Activated effector memory CD4-positive, alpha-beta T cell treated with Interleukin-2 at 50 U/mL for 16 hours (primary cell): ENCODE data around the gene CTU2.

Experiments used
- DNase-seq: peaks from one replicate; pipeline ENCODE4 v3.0.0-alpha.2; 2020

CTU2 gene

GRCh38 chr16:88715312-88716190 lies 9.2 kb downstream of the CTU2 start:
- no peak for DNase-seq

GRCh38 chr16:88716201-88716600 lies 9.9 kb downstream of the CTU2 start:
- no peak for DNase-seq

- DNase-seq: no peak
These were observed 10.3 kb downstream of the CTU2 start for GRCh38 chr16:88716601-88717001.

- no peak for DNase-seq
These were observed 11.9 kb downstream of the CTU2 start for GRCh38 chr16:88718178-88718577.

- no peak for DNase-seq
These were observed 13.1 kb downstream of the CTU2 start for GRCh38 chr16:88719267-88719932.

GRCh38 chr16:88719933-88720296 lies 13.6 kb downstream of the CTU2 start:
- DNase-seq: no peak

- no peak for DNase-seq
These were observed 14.2 kb downstream of the CTU2 start for GRCh38 chr16:88720396-88720970.

GRCh38 chr16:88721236-88721635 lies 14.9 kb downstream of the CTU2 start:
- no peak for DNase-seq

- DNase-seq: no peak
These were observed 15.8 kb downstream of the CTU2 start for GRCh38 chr16:88721815-88722755.

GRCh38 chr16:88722784-88723506 lies 16.6 kb downstream of the CTU2 start:
- no peak for DNase-seq

- no peak for DNase-seq
These were observed 17.2 kb downstream of the CTU2 start for GRCh38 chr16:88723507-88723887.

- DNase-seq: no peak
These were observed 17.6 kb downstream of the CTU2 start for GRCh38 chr16:88723911-88724310.

- DNase-seq: no peak
These were observed 18.7 kb downstream of the CTU2 start for GRCh38 chr16:88724855-88725555.

GRCh38 chr16:88725609-88726407 lies 19.5 kb downstream of the CTU2 start:
- DNase-seq: no peak

GRCh38 chr16:88726408-88726749 lies 20.1 kb downstream of the CTU2 start:
- no peak for DNase-seq

GRCh38 chr16:88726981-88727380 lies 20.7 kb downstream of the CTU2 start:
- DNase-seq: no peak

GRCh38 chr16:88727871-88728270 lies 21.6 kb downstream of the CTU2 start:
- DNase-seq: no peak

GRCh38 chr16:88730632-88731607 lies 24.6 kb downstream of the CTU2 start:
- DNase-seq: no peak

GRCh38 chr16:88731699-88732098 lies 25.4 kb downstream of the CTU2 start:
- DNase-seq: no peak
